HUES6 (cell line): ENCODE results near the gene ERBB4.

ENCODE experiments used
- H3K27ac ChIP-seq: 2 replicates; pipeline ENCODE4 v1.7.0; 2013; ENCODE audit warnings: low read depth, mild to moderate bottlenecking, low read length, inconsistent platforms
- H3K27me3 ChIP-seq: 2 replicates; pipeline ENCODE4 v1.6.1; 2013; ENCODE audit warnings: low read length; ENCODE audit not compliant: control insufficient read depth, insufficient read depth
- H3K36me3 ChIP-seq: 2 replicates; pipeline ENCODE4 v1.6.1; 2013; ENCODE audit warnings: low read length; ENCODE audit not compliant: control insufficient read depth, insufficient read depth
- H3K4me1 ChIP-seq: 2 replicates; pipeline ENCODE4 v1.6.1; 2013; ENCODE audit warnings: low read length; ENCODE audit not compliant: control insufficient read depth, insufficient read depth
- H3K4me3 ChIP-seq: 2 replicates; pipeline ENCODE4 v1.5.1; 2013; ENCODE audit warnings: low read depth, low read length
- H3K9ac ChIP-seq: one replicate; pipeline ENCODE4 v1.6.1; 2013; ENCODE audit warnings: mild to moderate bottlenecking, low read length
- H3K9me3 ChIP-seq: 2 replicates; pipeline ENCODE4 v1.6.1; 2013; ENCODE audit warnings: low read depth, low read length; ENCODE audit not compliant: control insufficient read depth, insufficient read depth

ERBB4 gene

DNA sequence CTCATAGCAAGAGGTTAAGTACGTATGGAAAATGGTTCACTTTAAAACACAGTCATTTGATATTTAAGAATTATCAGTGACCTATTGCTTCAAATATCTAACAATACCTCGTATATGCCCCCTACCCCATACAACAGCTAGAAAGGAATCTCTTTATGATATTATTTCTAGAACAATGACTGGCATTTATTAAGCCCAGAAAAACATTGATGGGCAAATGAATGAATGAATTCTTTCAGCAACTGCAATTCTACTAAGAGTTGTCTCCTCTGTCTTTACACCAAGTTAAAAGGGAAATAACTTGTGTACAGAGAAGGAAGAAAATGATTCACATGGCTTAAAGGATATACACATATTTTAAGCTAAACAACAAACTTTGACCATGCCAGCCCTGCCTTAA is 384.7 kb downstream of the ERBB4 start:
- no peaks in the 10 kb centered on the region for H3K9me3 ChIP-seq
- no peak overlapping the region for H3K9ac ChIP-seq
- H3K4me1 ChIP-seq: no peaks in the 10 kb centered on the region
- H3K27me3 ChIP-seq: no peaks in the 10 kb centered on the region
- H3K27ac ChIP-seq: no peak overlapping the region; the same call in 1 of the 2 replicates
- no peak overlapping the region for H3K4me3 ChIP-seq
- H3K36me3 ChIP-seq: no peaks in the 10 kb centered on the region

GRCh38 chr2:212147921-212148513 is 390.6 kb downstream of the ERBB4 start:
- H3K9me3 ChIP-seq: no peaks in the 10 kb centered on the region
- no peaks in the 10 kb centered on the region for H3K36me3 ChIP-seq
- no peak overlapping the region for H3K4me3 ChIP-seq
- H3K27ac ChIP-seq: no peak overlapping the region
- H3K9ac ChIP-seq: no peak overlapping the region
- H3K27me3 ChIP-seq: no peaks in the 10 kb centered on the region
- H3K4me1 ChIP-seq: no peaks in the 10 kb centered on the region

DNA sequence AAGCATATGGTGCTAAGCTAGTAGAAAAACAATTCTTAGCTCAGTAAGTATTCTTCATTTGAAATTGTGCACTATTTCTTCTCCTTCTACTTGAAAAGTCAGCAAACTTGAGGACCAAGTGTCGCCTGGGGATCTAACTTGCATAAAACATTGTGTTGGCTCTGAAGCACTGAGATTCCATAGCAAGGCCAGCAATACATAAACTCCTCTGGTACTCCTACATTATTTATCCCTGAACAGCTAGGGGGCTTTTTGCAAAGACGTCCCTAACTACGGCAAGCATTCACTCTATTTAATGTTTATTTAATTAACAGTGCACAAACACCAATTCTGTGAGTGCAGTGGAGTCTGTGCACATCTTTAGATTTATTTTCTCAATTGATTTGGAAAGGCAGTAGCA is 392.2 kb downstream of the ERBB4 start:
- Histone ChIP-seq H3K4me1 (no peaks in the 10 kb centered on the region), H3K27me3 (no peaks in the 10 kb centered on the region), H3K9me3 (no peaks in the 10 kb centered on the region), H3K27ac (no peak overlapping the region), H3K9ac (no peak overlapping the region), H3K4me3 (no peak overlapping the region), H3K36me3 (no peaks in the 10 kb centered on the region)

GRCh38 chr2:212145121-212145520 is 393.5 kb downstream of the ERBB4 start:
- H3K9me3 ChIP-seq: no peaks in the 10 kb centered on the region
- H3K36me3 ChIP-seq: no peaks in the 10 kb centered on the region
- H3K9ac ChIP-seq: no peak overlapping the region
- H3K4me1 ChIP-seq: no peaks in the 10 kb centered on the region
- no peaks in the 10 kb centered on the region for H3K27me3 ChIP-seq
- no peak overlapping the region for H3K27ac ChIP-seq
- no peak overlapping the region for H3K4me3 ChIP-seq

DNA sequence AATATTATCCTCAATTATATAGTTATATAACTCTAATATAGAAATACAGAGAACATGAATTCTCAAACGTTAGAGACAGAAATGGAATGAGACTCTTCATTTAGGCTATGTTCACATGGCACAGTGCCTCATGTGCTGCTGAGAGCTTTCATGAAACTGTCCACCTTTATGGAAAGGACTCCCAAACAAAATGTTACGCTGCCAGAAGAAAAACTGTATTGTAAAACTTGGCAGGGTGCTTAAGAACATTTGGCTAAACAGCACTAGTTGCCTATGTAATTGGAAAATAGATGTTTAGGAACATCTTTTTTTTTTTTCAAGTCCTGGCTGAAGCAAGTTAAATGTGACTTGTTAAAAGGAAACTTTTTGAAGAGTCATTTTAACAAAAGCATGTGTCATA is 396.0 kb downstream of the ERBB4 start:
- Histone ChIP-seq H3K9ac (no peak overlapping the region), H3K27me3 (no peaks in the 10 kb centered on the region), H3K27ac (no peak overlapping the region), H3K36me3 (no peaks in the 10 kb centered on the region), H3K4me3 (no peak overlapping the region), H3K4me1 (no peaks in the 10 kb centered on the region), H3K9me3 (no peaks in the 10 kb centered on the region)

- H3K4me1 ChIP-seq: no peaks in the 10 kb centered on the region
- H3K27ac ChIP-seq: no peak overlapping the region
- H3K27me3 ChIP-seq: no peaks in the 10 kb centered on the region
- no peaks in the 10 kb centered on the region for H3K9me3 ChIP-seq
- H3K4me3 ChIP-seq: no peak overlapping the region
- H3K36me3 ChIP-seq: no peaks in the 10 kb centered on the region
- H3K9ac ChIP-seq: no peak overlapping the region
Observed at GRCh38 chr2:212141499-212141898, 397.1 kb downstream of the ERBB4 start.

GRCh38 chr2:212136216-212136795 is 402.3 kb downstream of the ERBB4 start:
- no peak overlapping the region for H3K9ac ChIP-seq

GRCh38 chr2:212135739-212136138 is 402.9 kb downstream of the ERBB4 start:
- Histone ChIP-seq H3K27me3 (no peaks in the 10 kb centered on the region), H3K4me3 (no peak overlapping the region)

More at GRCh38 chr2:212136216-212136795, 402.3 kb downstream of the ERBB4 start:
- H3K27me3 ChIP-seq: no peaks in the 10 kb centered on the region
- H3K9me3 ChIP-seq: no peaks in the 10 kb centered on the region
- H3K36me3 ChIP-seq: no peaks in the 10 kb centered on the region
- no peak overlapping the region for H3K27ac ChIP-seq
- H3K4me1 ChIP-seq: no peaks in the 10 kb centered on the region
- no peak overlapping the region for H3K4me3 ChIP-seq

DNA sequence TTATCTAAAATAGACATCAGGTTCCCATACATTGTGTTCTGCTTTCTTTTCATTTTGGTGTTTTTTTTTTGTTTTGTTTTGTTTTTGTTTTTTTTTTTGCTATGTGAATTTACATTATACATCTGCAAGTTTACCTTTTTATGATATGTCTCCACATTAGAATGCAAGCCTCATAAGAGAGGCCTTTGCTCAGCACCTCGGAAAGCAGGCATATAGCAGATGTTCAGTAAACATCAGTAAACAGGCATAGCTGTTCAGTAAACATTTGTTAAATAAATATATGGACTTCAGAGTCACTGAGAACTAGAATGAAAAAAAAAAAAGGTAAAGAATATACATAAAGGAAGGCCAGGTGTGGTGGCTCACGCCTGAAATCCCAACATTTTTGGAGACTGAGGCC is 405.3 kb downstream of the ERBB4 start:
- Histone ChIP-seq H3K27me3 (no peaks in the 10 kb centered on the region), H3K9ac (no peak overlapping the region), H3K36me3 (no peaks in the 10 kb centered on the region), H3K9me3 (no peaks in the 10 kb centered on the region), H3K4me3 (no peak overlapping the region), H3K27ac (no peak overlapping the region), H3K4me1 (no peaks in the 10 kb centered on the region)

More at GRCh38 chr2:212135739-212136138, 402.9 kb downstream of the ERBB4 start:
- Histone ChIP-seq H3K9me3 (no peaks in the 10 kb centered on the region), H3K36me3 (no peaks in the 10 kb centered on the region), H3K9ac (no peak overlapping the region), H3K4me1 (no peaks in the 10 kb centered on the region), H3K27ac (no peak overlapping the region)

GRCh38 chr2:212124598-212124997 is 414.0 kb downstream of the ERBB4 start:
- Histone ChIP-seq H3K4me3 (no peak overlapping the region), H3K36me3 (no peaks in the 10 kb centered on the region), H3K9ac (no peak overlapping the region), H3K27ac (no peak overlapping the region), H3K27me3 (no peaks in the 10 kb centered on the region), H3K9me3 (no peaks in the 10 kb centered on the region), H3K4me1 (no peaks in the 10 kb centered on the region)

DNA sequence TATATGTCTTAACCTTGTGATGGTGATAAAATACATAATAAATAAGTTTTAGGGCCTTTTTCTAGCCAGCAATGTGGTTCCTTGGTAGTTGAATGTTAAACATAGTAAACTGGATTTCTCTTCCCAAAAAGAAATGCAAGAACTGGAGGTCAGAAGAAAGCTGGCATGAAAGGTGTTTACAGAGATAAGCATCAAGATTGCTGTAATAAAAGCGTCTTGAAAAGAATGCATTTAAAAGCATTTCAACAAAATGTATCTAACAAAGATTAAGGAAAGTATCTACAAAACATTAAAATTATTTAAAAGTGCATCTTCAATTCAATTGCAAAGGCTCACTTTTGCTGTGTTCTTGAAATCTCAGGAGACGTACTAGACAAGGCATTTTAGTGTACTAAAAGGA is 419.0 kb downstream of the ERBB4 start:
- Histone ChIP-seq H3K9me3 (no peaks in the 10 kb centered on the region), H3K4me1 (peaks cover 5% of the 10 kb centered on the region; the same call in 1 of the 2 replicates), H3K27ac (no peak overlapping the region), H3K36me3 (no peaks in the 10 kb centered on the region), H3K9ac (no peak overlapping the region), H3K4me3 (no peak overlapping the region), H3K27me3 (no peaks in the 10 kb centered on the region)
